ENCODE results near the gene UCN. TPM values are rescaled to one million over a fixed set of nuclear protein-coding genes. Genes with fewer than 3 reads are reported as not detected.

The UCN gene
- total RNA-seq, 1 experiment from 2014 or later, result 4.4 TPM

DNA sequence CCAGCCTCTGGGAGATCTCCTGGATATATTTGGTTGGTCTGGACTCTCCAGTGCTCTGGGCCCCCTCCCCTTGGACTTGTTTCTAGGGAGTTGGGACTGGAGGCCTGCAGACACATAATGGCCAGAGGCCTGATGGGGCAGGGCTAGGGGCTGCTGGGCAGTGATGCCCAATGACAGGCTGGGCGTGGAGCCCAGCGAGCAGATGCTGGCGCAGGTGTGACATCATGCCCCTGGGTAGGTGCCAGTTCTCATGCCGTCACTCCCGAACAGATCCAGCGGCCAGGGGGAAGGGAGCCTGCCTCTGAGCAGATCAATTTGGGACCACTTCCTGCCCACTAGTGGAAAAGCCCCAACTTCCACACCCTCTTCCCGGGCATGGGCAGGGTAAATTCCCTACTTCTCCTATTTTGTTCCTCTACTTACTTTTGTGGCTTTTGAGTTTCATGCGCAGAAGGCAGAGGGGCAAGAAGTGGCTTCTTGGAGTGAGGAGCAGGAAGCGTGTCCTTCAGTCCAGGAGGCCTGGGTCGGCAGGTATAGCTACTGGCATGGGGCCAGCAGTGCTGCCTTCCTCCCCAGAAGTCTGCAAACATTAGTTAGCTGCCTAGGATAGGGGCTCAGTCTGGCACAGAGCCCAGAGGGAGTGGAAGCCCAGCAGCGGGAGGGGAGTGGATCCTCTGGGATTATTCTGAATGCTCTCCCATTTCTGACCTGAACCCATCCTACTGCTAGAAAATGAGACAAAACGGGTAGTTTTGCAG lies 8.6 kb upstream of the UCN start:
- no TSS peak for BruUV-seq (replicated peaks)
- no peak overlapping the region for H3K4me3 ChIP-seq (ENCODE audit: low read depth in 2 of 2, low read length in 2 of 2)
- H3K9me3 ChIP-seq (ENCODE audit: control insufficient read depth, insufficient read depth, low read depth, low read length), result no peaks in the 10 kb centered on the region
- H3K27me3 ChIP-seq (ENCODE audit: control insufficient read depth, insufficient read depth, low read length), result no peaks in the 10 kb centered on the region
- intact Hi-C loops (cut with micrococcal nuclease; ENCODE audit: unreplicated experiment) (no loop called here), in situ Hi-C loops (cut with HindIII; ENCODE audit: low pct_unique_long_range_greater_than_20kb, low sequenced_read_pairs) (no loop called here)
- H3K27ac ChIP-seq (ENCODE audit: low read length), result no peak overlapping the region
- H3K4me1 ChIP-seq (ENCODE audit: control insufficient read depth, insufficient read depth, low read length), result peaks cover 14% of the 10 kb centered on the region
- ChIA-PET POLR2A (no interaction called here), CTCF (no interaction called here)
- DNase-seq (ENCODE audit: low read depth, low spot score) (no peak), ATAC-seq (no peak)
- no peaks in the 10 kb centered on the region; the same call in 1 of the 2 replicates for H3K36me3 ChIP-seq (ENCODE audit: control insufficient read depth, insufficient read depth, low read length)
- TF ChIP-seq SIN3A (IDR thresholded peaks at IDR 0.05; ENCODE audit: borderline replicate concordance, insufficient read depth, low read depth, low read length) (no peak), TCF7L2 (IDR thresholded peaks at IDR 0.05; ENCODE audit: low read depth, low read length) (no peak), POLR2AphosphoS5 (IDR thresholded peaks at IDR 0.05; ENCODE audit: low read depth, low read length) (no peak)
- TF ChIP-seq, protein P1, sequence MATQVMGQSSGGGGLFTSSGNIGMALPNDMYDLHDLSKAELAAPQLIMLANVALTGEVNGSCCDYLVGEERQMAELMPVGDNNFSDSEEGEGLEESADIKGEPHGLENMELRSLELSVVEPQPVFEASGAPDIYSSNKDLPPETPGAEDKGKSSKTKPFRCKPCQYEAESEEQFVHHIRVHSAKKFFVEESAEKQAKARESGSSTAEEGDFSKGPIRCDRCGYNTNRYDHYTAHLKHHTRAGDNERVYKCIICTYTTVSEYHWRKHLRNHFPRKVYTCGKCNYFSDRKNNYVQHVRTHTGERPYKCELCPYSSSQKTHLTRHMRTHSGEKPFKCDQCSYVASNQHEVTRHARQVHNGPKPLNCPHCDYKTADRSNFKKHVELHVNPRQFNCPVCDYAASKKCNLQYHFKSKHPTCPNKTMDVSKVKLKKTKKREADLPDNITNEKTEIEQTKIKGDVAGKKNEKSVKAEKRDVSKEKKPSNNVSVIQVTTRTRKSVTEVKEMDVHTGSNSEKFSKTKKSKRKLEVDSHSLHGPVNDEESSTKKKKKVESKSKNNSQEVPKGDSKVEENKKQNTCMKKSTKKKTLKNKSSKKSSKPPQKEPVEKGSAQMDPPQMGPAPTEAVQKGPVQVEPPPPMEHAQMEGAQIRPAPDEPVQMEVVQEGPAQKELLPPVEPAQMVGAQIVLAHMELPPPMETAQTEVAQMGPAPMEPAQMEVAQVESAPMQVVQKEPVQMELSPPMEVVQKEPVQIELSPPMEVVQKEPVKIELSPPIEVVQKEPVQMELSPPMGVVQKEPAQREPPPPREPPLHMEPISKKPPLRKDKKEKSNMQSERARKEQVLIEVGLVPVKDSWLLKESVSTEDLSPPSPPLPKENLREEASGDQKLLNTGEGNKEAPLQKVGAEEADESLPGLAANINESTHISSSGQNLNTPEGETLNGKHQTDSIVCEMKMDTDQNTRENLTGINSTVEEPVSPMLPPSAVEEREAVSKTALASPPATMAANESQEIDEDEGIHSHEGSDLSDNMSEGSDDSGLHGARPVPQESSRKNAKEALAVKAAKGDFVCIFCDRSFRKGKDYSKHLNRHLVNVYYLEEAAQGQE (IDR thresholded peaks at IDR 0.05; ENCODE audit: insufficient read depth in 1 of 2, low read depth in 2 of 2, low read length in 1 of 2), result no peak
- TF ChIP-seq, protein P2, sequence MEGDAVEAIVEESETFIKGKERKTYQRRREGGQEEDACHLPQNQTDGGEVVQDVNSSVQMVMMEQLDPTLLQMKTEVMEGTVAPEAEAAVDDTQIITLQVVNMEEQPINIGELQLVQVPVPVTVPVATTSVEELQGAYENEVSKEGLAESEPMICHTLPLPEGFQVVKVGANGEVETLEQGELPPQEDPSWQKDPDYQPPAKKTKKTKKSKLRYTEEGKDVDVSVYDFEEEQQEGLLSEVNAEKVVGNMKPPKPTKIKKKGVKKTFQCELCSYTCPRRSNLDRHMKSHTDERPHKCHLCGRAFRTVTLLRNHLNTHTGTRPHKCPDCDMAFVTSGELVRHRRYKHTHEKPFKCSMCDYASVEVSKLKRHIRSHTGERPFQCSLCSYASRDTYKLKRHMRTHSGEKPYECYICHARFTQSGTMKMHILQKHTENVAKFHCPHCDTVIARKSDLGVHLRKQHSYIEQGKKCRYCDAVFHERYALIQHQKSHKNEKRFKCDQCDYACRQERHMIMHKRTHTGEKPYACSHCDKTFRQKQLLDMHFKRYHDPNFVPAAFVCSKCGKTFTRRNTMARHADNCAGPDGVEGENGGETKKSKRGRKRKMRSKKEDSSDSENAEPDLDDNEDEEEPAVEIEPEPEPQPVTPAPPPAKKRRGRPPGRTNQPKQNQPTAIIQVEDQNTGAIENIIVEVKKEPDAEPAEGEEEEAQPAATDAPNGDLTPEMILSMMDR (IDR thresholded peaks at IDR 0.05), result no peak

DNA sequence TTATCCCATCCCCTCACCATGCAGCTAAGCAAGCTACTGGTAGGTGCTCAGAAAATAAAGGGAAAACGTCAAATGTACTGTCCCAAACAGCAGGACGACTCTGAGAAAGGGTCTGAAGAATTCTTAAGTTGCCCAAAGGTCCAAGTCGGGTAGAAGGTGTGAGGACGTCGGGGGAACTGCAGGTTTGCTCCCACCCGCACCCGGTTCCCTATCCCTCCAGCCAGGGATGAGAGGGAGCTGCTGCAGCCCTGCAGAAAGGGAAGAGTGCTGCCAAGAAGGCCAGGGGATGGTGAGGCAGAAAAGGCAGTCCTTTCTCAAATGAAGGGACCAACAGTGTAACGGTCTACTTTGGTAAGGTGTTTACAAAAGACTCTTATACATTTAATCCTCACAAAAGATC lies 6.9 kb upstream of the UCN start:
- no TSS peak for BruUV-seq (replicated peaks)
- Histone ChIP-seq H3K4me1 (ENCODE audit: control insufficient read depth, insufficient read depth, low read length) (no peaks in the 10 kb centered on the region), H3K27ac (ENCODE audit: low read length) (no peak overlapping the region), H3K36me3 (ENCODE audit: control insufficient read depth, insufficient read depth, low read length) (no peaks in the 10 kb centered on the region), H3K9me3 (ENCODE audit: control insufficient read depth, insufficient read depth, low read depth, low read length) (no peaks in the 10 kb centered on the region), H3K27me3 (ENCODE audit: control insufficient read depth, insufficient read depth, low read length) (no peaks in the 10 kb centered on the region), H3K4me3 (ENCODE audit: low read depth in 2 of 2, low read length in 2 of 2) (no peak overlapping the region)
- CTCF ChIA-PET, result no interaction called here
- in situ Hi-C loops (cut with HindIII; ENCODE audit: low pct_unique_long_range_greater_than_20kb, low sequenced_read_pairs) (no loop called here), intact Hi-C loops (cut with micrococcal nuclease; ENCODE audit: unreplicated experiment) (no loop called here)
- ATAC-seq (no peak), DNase-seq (ENCODE audit: low read depth, low spot score) (no peak)
- TF ChIP-seq, protein P2 (IDR thresholded peaks at IDR 0.05), result no peak
- TF ChIP-seq, protein P1 (IDR thresholded peaks at IDR 0.05; ENCODE audit: insufficient read depth in 1 of 2, low read depth in 2 of 2, low read length in 1 of 2), result no peak
- no peak for TF ChIP-seq SIN3A (IDR thresholded peaks at IDR 0.05; ENCODE audit: borderline replicate concordance, insufficient read depth, low read depth, low read length)
- TF ChIP-seq TCF7L2 (IDR thresholded peaks at IDR 0.05; ENCODE audit: low read depth, low read length), result no peak
- no peak for TF ChIP-seq POLR2AphosphoS5 (IDR thresholded peaks at IDR 0.05; ENCODE audit: low read depth, low read length)
- POLR2A ChIA-PET, result no interaction called here

Data from Panc1 (cell line).